H1 (cell line): ENCODE results near the gene NEURL1B.

ENCODE experiments used
- ATF2 ChIP-seq: IDR thresholded peaks from 2 replicates; pipeline ENCODE4 v1.6.1; 2012; ENCODE audit warnings: low read length, inconsistent platforms
- BRCA1 ChIP-seq: IDR thresholded peaks from 2 replicates; pipeline ENCODE4 v1.6.1; 2012; ENCODE audit warnings: low read depth, low read length, improper control_type of control experiment
- CTCF ChIP-seq, 3 experiments: IDR thresholded peaks; 1 replicate in 2 of 3; 2 replicates in 1 of 3; pipeline versions ENCODE4 v1.5.1 to v1.6.1; 2011; ENCODE audit warnings: low read length in 3 of 3, mild to moderate bottlenecking in 3 of 3, inconsistent platforms in 2 of 3, low read depth in 1 of 3, moderate library complexity in 1 of 3; ENCODE audit not compliant: insufficient read depth in 1 of 3; ENCODE audit errors: control extremely low read depth in 1 of 3
- EZH2 ChIP-seq: fragments of 200-600 bp; sonication (generic); IDR thresholded peaks from 2 replicates; pipeline ENCODE4 v1.7.1; 2012; ENCODE audit warnings: low read depth, mild to moderate bottlenecking, moderate library complexity, low read length, inconsistent platforms; ENCODE audit not compliant: severe bottlenecking
- JUND ChIP-seq: IDR thresholded peaks from 2 replicates; pipeline ENCODE4 v1.6.1; 2011; ENCODE audit warnings: mild to moderate bottlenecking, improper control_type of control experiment, low read length
- POLR2AphosphoS5 ChIP-seq: IDR thresholded peaks from 2 replicates; pipeline ENCODE4 v1.6.1; 2011; ENCODE audit warnings: low read depth, low read length
- TAF1 ChIP-seq: IDR thresholded peaks from 2 replicates; pipeline ENCODE4 v1.6.1; 2011; ENCODE audit warnings: mild to moderate bottlenecking, low read depth, low read length

- TF ChIP-seq POLR2AphosphoS5 = no peak
- TF ChIP-seq CTCF (IDR thresholded peaks at IDR 0.05; ENCODE audit: control extremely low read depth in 1 of 3, insufficient read depth in 1 of 3, low read depth in 1 of 3, low read length in 3 of 3) = no peak
- TF ChIP-seq JUND = no peak
- no peak for TF ChIP-seq BRCA1
- no peak for TF ChIP-seq EZH2
- TF ChIP-seq ATF2 = no peak
- TF ChIP-seq TAF1 = no peak
Observed at GRCh38 chr5:172713809-172714490, 72.9 kb downstream of the NEURL1B start.
